Activated effector memory CD4-positive, alpha-beta T cell treated with Interleukin-2 at 50 U/mL for 16 hours (primary cell): ENCODE results near the gene PLXNA3.

Experiments used
- DNase-seq: peaks from one replicate; pipeline ENCODE4 v3.0.0-alpha.2; 2020

The PLXNA3 gene

DNA sequence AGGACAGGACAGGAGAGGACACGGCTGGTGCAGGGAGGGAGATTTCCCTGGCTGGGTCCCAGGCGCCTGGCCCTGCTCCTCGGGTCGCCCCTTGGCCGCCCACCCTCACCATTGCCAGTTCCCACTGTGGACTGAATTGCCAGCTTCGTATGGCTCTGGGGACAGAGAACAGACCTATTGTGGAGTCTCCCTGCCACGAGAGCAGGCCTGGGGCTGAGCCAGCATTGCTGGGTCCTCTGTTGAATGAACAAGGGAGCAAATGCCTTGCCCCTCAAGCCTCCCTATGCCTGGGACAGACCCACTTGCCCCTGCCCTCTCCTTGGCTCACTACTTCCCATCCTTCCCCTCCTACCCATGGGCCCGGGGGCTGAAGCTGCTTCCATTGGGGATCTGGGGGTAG is 4.3 kb downstream of the PLXNA3 start:
- no peak for DNase-seq

DNA sequence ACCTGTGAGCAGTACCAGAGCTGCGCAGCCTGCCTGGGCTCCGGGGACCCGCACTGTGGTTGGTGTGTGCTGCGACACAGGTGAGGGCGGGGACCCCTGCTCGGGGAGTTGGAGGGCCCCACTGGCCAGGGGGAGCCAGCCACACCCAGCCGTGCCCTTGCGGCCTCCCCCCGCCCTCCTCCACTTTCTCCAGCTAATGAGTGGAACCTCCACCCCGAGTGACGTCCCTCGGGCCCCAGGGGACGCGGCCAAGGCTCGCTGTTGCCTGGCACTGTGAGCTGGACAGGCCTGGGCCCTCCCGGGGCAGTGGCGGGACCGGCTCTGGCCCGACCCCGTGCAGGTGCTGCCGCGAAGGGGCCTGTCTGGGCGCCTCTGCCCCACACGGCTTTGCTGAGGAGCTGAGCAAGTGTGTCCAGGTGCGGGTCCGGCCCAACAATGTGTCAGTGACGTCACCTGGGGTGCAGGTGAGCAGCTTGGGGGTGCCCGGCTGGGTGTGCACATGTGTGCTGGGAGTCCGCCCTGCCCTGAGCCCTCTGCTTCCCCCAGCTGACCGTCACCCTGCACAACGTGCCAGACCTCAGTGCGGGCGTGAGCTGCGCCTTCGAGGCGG is 5.6 kb downstream of the PLXNA3 start:
- no peak for DNase-seq

DNA sequence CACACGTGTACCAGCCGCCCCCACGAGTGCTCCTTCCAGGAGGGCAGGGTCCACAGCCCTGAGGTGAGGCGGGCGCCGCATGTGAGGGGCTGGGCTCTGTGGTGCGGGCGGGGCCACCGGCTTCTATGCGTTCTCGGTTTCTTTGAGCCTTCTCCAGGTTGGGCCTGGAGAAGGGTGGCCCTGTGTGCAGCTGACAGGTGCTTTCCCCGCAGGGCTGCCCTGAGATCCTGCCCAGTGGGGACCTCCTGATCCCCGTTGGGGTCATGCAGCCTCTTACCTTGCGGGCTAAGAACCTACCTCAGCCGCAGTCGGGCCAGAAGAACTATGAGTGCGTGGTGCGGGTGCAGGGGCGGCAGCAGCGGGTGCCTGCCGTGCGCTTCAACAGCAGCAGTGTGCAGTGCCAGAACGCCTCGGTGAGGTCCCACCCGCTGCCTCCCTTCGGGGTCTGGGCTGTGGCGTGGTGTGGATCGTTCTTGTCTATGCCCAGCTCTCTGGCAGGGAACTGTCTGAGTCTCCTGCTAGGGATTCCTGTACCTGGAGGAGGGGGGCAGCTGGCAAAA is 6.8 kb downstream of the PLXNA3 start:
- no peak for DNase-seq

DNA sequence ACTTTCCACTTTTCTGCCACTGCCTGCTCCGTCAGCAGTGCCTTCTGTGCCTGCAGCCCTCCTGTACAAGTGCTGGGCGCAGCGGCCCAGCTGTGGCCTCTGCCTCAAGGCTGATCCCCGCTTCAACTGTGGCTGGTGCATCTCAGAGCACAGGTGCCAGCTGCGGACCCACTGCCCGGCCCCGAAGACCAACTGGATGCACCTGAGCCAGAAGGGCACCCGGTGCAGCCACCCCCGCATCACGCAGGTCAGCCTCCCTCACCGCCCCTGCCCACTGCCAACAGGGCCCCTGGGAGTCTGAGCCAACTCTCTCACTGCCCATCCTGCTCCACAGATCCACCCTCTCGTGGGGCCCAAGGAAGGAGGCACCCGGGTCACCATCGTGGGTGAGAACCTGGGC is 7.5 kb downstream of the PLXNA3 start:
- no peak for DNase-seq

DNA sequence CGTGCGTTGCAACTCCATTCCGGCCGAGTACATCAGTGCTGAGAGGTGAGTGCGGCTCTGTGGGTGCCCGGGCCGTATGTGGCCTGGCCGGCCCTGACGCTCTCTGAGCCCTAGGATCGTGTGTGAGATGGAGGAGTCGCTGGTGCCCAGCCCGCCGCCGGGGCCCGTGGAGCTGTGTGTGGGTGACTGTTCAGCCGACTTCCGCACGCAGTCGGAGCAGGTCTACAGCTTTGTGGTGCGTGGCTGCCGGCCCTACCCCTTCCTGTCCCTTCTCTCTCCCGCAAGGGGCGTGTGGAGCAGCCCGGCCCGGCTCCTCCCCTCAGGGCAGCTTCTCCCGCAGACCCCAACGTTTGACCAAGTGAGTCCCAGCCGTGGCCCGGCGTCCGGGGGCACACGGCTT is 8.0 kb downstream of the PLXNA3 start:
- no peak for DNase-seq

DNA sequence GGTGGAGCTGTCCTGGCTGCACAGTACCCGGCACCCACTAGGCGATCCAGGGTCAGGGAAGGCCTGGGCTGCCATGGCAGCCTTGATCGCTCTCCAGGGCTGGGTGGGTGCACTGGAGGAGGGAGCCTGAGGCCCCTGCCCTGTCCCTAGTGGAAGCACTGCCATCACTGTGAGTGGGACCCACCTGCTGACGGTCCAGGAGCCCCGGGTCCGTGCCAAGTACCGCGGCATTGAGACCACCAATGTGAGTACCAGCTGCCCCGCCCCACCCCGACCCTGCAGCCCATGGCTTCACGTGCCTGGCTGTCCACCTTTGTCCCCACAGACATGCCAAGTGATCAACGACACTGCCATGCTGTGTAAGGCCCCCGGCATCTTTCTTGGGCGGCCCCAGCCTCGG is 8.8 kb downstream of the PLXNA3 start:
- DNase-seq = no peak

DNA sequence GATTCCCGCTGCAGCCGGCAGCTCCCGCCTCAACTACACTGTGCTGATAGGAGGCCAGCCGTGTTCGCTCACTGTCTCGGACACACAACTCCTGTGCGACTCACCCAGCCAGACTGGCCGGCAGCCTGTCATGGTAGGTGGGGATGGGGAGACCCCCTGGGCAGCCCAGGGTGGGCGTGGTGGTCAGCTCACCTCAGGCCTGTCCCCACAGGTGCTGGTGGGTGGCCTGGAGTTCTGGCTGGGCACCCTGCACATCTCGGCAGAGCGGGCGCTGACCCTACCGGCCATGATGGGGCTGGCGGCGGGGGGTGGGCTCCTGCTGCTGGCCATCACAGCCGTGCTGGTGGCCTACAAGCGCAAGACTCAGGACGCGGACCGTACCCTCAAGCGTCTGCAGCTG is 9.5 kb downstream of the PLXNA3 start:
- DNase-seq = no peak

DNA sequence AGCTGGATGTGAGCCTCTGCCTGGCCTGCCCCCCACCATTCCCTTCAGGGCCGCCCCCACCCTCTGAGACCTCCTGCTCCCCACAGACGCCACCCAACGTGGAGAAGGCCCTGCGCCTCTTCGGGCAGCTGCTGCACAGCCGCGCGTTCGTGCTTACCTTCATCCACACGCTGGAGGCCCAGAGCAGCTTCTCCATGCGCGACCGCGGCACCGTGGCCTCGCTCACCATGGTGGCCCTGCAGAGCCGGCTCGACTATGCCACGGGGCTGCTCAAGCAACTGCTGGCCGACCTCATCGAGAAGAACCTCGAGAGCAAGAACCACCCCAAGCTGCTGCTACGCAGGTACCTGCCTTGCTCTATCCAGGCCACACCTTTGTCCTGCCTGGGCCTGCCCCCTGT is 10.1 kb downstream of the PLXNA3 start:
- DNase-seq = no peak

DNA sequence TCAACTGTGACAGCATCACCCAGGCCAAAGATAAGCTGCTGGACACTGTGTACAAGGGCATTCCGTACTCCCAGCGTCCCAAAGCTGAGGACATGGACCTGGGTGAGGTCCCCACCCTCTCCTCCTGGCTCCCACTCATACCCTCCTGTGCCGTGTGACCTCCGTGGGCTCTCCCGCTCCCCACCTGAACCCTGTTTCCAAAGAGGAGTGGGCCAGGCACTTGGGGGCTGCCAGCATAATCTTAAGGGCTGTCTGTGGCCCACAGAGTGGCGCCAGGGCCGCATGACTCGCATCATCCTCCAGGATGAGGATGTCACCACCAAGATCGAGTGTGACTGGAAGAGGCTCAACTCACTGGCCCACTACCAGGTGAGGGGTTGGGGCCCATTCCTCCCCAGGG is 11.0 kb downstream of the PLXNA3 start:
- DNase-seq = no peak

DNA sequence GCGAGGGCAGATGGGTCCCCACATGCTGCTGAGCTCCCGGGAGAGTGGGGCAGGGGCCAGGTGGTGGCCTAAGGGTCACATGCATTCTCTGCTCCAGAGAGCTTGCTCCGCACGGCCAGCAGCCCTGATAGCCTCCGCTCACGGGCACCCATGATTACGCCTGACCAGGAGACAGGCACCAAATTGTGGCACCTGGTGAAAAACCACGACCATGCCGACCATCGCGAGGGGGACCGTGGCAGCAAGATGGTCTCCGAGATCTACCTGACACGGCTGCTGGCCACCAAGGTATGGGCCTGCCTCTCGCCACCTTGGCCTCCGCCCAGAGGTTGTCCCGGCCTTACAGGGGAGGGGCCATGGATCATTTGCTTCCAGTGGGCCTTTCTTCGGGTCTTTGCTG is 11.8 kb downstream of the PLXNA3 start:
- DNase-seq = no peak

DNA sequence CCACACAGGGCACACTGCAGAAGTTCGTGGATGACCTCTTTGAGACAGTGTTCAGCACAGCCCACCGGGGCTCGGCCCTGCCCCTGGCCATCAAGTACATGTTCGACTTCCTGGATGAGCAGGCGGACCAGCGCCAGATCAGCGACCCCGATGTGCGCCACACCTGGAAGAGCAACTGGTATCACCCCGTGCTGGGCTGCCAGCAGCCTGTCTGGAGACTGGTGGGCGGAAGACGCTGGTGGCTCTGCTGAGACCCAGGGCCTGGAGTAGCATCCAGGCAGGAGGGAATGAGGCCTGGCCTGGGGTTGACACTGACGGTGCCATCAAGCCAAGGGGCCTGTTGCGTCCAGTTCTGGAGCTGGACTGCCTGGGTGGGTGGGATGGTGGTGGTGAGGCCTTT is 12.4 kb downstream of the PLXNA3 start:
- DNase-seq = no peak

DNA sequence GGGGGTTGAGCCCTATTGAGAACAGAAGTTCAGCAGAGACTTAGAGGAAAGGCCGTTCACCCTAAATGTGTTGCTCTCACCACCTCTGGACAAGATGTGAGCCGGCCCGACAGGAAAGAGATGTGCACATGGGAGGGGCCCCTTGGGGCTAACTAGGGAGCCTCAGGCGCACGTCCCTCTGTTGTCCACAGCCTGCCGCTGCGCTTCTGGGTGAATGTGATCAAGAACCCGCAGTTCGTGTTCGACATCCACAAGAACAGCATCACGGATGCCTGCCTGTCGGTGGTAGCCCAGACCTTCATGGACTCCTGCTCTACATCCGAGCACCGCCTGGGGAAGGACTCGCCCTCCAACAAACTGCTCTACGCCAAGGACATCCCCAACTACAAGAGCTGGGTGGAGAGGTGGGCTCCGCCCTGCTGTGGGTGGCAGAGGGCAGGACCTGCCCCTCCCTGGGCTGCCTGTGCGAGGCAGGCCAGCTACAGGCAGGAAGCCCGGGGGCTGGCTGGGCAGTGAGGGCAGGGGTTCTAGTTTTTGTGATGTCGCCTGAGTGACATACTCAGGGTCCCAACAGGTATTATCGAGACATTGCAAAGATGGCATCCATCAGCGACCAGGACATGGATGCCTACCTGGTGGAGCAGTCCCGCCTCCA is 13.0 kb downstream of the PLXNA3 start:
- no peak for DNase-seq

DNA sequence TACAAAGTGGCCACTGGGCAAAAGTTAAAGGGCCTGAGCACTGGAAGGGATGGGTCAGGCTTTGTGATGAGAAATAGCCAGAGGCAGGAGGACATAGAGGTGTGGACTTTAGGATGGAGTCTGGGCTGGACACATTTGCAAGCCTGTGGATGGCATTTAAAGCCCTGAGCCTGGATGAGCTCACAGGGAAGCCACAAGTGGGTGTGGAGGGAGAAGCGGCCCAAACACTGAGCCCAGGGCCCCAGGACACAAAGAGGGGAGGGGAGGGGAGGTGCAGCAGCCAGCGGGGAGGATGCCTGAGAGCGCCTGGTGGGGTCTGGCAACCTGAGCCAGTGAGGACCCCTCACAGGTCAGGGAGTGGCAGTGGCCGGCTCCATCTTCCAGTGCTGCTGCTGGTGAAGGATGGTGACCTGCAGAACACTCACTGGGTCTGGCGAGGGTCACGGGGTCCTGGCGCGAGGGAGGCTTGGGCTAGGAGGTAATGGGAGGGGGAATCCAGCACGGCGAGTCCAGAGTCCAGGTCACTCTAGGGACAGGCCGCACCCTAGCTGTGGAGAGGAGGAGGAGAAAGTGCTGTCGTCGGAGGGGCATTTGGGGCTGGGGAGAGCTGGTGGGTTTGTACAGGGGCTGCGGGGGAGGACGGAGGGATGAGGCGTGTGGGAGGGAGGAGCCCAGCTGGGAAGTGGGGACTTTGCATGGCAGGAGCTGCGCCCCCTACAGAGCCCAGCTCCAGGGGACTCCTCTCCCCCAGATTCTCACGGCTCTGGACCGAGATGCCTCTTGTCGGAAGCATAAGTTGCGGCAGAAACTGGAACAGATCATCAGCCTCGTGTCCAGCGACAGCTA is 14.0 kb downstream of the PLXNA3 start:
- no peak for DNase-seq

DNA sequence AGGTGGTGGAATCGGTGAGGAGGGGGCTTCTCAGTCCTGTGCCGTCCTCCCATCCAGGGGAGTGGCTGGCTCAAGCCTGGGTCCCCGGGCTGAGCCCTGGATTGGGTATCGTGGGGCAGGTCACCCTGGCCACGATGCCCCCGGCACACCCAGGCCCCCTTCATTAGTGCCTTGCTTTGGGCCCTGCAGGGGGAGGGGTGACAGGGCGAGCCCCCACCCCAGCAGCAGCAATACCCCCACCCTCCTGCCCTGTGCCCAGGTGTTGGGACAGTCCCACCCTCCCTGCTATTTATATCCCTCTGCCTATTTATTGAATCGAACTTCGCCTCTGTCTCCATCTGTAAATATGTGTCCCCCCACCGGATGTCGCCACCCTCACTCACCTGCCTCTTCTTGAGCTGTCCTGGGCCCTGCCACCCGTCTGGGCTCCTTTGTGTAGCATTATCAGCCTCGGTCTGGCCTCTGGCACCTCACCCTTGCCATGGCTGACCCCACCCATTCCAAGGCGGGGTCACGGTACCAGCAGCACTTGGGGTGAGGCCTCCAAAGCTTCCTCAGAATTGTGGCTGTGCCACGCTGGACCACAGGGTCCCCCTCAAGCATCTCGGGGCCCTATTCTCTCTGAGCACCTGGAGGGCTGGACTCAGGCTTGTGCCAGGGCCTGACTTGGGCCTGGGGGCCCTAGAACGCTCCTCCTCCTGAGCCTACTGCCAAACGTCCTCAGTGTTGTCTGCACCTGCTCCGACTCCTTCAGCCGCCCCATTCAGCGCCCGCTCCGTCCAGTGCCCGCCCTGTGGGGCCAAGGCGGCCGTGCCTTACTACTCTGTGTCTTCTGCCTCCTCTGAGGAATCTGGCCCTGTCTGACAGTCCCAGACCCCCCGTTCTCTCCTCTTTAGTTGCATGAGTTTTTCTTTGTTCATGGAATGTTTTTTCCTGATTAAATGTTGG is 14.9 kb downstream of the PLXNA3 start:
- no peak for DNase-seq

DNA sequence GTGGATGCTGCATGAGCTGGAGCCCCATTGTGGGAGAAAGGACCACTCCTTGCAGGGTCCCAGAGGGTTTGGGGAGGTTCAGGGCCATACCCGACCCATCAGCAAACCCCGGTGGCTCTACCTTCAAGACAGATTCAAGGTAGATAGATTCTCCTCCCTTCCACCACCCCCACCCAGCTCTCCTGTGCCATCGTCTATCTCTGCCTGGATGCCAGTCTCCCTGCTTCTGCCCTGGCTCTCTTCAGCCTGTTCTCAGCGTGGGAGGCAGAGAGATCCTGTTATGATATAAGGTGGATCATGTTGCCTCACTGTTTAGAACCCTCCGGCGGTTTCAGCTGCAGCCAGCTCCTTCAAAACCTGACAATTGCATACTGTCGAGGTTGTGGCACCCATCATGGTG is 15.6 kb downstream of the PLXNA3 start:
- DNase-seq = no peak

DNA sequence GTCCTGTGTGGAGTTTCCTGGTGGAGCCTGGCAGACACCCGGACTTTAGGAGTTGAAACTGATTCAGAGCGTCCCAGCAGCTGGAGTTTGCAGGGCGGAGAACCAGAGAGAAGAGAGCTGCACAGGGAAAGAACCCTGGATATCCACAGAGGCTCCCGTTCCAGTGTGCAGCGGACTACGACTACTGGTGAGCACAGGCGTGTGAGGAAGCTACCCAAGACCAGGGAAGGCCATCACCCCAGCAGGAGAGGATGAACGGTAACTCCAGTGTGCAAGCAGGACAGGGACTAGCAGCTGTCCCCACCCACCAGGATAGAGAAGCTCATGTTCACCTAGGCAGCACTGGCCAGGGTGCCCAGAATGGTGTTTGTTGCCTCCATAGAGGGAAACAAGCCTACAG is 18.7 kb downstream of the PLXNA3 start:
- no peak for DNase-seq

DNA sequence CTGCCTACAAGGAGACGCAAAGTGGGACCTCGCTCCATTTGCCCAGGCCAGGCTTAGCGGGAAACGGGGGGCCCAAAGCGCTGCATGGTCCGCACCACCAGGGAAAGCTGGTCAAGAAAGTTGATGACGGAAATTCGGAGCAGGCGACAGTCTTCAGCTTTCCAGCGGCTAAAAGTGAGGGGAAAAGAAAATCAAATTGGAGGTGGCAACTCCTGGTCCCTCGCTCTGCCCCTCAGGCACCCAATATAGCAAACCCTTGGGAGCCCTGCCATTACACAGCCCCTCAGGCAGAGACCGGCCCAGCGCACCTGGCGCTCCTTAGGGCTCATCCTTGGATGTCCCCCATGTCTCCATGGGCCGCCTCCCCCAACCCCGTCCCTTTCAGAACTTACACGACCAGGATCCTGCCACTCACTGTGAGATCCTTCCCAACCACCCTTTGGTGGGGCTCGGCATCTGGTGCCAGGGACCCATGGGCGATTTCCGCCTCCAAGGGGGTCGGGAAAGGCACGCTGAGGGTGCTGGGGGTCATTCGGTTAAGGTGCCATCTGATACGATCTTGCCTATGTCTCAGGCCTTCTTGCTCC is 19.9 kb downstream of the PLXNA3 start:
- DNase-seq = no peak

DNA sequence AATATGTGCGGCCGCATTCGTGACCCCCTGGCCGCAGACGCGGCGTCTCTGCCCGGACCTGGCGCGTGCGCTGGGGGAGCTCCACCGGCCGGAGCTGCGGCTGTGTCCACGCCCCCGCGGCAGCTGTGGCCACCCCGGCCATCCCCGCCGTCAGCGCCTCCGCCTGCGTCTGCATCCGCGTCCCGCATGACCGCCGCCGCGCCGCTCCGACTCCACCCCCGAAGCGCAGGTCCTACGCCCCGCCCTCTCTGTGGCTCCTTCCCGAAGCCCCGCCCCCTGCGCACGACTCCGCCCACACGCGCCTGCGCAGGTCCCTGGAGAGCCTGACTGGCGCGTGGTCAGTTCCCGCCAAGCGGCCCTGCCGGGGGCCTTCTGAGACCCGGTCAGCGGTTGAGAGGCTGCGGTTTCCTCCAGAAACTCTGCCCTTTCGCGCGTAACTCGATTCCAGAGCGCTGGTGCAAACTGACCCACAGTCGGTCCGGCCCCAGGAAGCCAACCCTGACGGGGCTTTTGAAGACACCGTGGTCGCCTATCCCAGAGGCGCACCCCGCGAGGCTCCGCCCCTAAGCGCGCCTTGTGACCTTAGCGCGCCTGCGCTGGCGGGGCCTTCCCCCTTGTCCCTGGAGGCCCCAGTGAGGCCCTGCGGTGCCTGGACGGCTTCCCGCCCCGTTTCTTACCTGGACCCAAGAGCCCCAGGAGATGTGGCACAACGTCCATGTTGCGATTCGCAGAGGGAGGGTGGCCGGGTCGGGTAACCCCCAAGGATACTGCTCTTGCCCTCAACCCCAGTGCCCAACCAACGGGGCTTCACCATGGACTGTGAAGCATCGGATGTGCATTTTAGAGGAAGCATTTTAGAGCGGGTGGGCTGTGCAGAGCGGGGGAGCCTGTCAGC is 20.9 kb downstream of the PLXNA3 start, which contains the start of gene LAGE3:
LAGE3 (minus strand) TSS at position 554 of the 895 bp plus-strand sequence; CDS start at position 188, 366 bp downstream.
- DNase-seq = peak; percentile 90

DNA sequence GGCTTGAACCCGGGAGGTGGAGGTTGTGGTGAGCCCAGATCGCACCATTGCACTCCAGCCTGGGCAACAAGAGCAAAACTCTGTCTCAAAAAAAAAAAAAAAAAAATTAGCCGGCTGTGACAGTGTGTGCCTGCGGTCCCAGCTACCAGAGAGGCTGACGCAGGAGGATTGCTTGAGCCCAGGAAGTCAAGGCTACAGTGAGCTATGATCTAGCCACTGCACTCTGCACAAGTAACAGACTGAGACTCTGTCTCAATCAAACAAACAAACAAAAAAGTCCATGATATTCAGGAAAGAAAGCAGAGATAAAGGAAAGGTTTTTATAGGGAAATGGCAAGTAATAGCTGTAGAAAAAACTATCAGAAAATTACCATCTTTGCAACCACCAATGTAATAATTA is 23.1 kb downstream of the PLXNA3 start:
- DNase-seq = no peak

DNA sequence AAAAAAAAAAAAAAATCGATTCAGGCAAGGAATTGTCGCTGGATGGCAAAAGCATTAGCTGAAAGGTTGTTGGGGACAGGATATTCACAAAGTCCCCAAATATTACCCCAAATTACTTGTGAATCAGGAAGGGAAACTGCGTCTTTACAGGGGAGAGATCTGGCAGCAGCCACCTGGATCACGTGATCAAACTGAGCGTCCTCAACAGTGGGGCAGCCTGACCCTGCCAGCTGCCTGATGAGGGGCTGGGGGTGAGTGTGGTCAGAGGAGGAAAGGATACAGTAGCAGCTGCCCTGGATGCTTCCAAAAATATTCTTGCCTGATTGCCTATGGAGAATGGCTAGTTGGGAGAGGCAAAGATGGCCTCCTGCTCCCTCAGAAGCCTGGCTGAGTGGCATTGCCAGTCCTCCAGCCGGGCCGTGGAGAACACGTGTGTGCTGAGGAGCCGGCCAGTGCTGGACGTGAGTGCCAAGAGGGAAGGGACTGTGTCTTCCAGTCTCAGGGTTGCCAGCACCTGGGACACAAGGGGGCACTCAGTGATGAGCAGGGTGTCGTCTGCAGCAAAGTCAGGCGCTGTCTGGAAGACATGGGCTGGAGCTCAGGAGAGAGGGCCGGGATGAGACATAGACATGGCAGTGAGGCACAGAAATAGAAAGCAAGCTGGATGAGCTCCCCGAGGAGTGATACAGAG is 24.0 kb downstream of the PLXNA3 start:
- DNase-seq = no peak
